SU-DHL-6 (cell line): ENCODE results near the gene TBC1D22A.

Source experiments
- EZH2phosphoT487 ChIP-seq: fragments of 200-600 bp; sonication (generic), shearing (Covaris generic); conservative IDR thresholded peaks from 2 replicates; pipeline ENCODE4 v1.6.1; 2018; ENCODE audit warnings: mild to moderate bottlenecking, antibody characterized with exemption, low read length, moderate library complexity, mixed read lengths
- TF ChIP-seq, protein P1 (sequence below): fragments of 200-600 bp; sonication (generic); IDR thresholded peaks from one replicate; pipeline ENCODE4 v1.5.1; 2017; ENCODE audit warnings: antibody characterized with exemption, mild to moderate bottlenecking, low read length, moderate library complexity; ENCODE audit not compliant: insufficient read depth, poor library complexity, severe bottlenecking

DNA sequence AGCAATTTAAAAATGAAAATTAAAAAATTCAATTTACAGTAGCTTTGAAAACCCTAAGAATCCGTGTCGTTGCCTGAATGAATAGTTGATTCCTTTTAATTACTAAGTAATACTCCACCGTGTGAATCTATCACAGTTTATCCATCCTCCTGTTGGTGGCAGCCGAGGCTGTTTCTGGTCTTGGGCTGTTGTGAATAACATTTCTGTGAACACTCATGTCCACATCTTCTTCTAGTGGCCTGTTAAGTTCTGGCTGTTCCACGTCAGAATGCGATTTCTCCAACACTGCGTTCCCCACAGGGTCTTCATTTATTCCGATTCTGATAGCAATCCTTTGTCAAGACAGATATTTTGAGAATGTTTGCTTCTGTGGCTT is 223.0 kb downstream of the TBC1D22A start:
- TF ChIP-seq, protein P1, sequence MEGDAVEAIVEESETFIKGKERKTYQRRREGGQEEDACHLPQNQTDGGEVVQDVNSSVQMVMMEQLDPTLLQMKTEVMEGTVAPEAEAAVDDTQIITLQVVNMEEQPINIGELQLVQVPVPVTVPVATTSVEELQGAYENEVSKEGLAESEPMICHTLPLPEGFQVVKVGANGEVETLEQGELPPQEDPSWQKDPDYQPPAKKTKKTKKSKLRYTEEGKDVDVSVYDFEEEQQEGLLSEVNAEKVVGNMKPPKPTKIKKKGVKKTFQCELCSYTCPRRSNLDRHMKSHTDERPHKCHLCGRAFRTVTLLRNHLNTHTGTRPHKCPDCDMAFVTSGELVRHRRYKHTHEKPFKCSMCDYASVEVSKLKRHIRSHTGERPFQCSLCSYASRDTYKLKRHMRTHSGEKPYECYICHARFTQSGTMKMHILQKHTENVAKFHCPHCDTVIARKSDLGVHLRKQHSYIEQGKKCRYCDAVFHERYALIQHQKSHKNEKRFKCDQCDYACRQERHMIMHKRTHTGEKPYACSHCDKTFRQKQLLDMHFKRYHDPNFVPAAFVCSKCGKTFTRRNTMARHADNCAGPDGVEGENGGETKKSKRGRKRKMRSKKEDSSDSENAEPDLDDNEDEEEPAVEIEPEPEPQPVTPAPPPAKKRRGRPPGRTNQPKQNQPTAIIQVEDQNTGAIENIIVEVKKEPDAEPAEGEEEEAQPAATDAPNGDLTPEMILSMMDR, result no peak
- TF ChIP-seq EZH2phosphoT487, result no peak
